G401.6 (cell line): ENCODE data around the gene FAM47E.
"Not testable (repeated sequence)": the region's sequence is repeated elsewhere in the genome, so short reads cannot be mapped to it uniquely, and the experiment has no call there.

Experiments used
- FAIRE-seq: peaks from 2 replicates; lab custom pipeline; 2012; peaks lifted over from hg19 to GRCh38; lab: Jason Lieb, UNC

Gene FAM47E

GRCh38 chr4:76226418-76226817 lies 25.1 kb upstream of the FAM47E start:
- no peak for FAIRE-seq

DNA sequence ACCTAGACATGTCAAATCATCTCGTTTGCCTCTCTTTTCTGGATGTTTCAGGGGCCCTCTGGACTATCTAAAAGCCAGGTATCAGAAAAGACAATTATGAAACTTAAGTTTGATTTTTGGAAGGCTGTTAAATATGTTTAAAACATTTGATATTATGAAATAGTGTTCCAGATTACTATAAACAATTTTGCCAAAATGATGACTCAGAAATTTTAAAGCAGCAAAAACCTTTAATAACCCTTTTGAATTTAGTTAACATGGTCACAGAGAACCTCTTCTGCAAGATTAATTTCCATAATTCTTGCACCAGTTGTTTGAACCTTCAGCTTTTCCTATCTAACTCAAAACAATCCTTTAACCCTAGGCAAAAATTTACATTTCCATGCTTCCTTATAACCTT lies 18.8 kb upstream of the FAM47E start:
- no peak for FAIRE-seq

DNA sequence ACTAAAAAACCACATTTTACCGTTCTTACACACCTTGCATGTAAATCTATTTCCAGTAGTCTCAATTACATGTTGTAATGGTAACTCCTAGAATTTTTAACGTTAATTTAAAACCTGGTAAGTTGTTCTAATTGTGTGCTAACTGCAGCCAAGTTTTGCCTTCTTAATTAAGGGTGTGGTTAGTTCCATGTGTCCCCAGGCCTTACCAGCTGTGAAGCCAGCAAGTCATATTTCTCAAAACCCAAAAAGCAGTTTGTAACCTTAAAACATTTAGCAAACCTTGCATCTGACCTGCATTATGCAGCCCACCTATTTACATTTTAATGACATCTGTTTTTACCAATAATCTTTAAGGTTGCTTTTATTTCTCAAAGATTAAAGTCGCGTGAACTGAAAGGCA lies 18.4 kb upstream of the FAM47E start:
- no peak for FAIRE-seq

- no peak for FAIRE-seq
Measured at GRCh38 chr4:76233529-76233928, 18.0 kb upstream of the FAM47E start.

GRCh38 chr4:76233967-76234678 lies 17.4 kb upstream of the FAM47E start:
- FAIRE-seq, result no peak

DNA sequence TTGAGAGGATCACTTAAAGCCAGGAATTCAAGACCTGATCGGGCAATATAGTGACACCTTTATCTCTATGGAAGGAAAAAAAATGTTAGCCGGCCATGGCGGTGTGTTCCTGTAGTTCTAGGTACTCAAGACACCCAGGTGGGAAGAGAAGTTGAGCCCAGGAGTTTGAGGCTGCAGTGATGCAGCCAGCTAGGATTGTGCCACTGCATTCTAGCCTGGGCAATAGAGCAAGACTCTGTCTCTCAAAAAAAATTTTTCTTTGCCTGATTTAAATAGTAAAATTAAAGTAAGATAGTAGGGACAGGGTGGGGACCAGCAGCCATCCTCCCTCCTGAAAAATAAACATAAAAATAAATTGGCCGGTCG lies 16.9 kb upstream of the FAM47E start:
- FAIRE-seq, result no peak

GRCh38 chr4:76235407-76235806 lies 16.1 kb upstream of the FAM47E start:
- no peak for FAIRE-seq

- no peak for FAIRE-seq
Measured at GRCh38 chr4:76235915-76236314, 15.6 kb upstream of the FAM47E start.

DNA sequence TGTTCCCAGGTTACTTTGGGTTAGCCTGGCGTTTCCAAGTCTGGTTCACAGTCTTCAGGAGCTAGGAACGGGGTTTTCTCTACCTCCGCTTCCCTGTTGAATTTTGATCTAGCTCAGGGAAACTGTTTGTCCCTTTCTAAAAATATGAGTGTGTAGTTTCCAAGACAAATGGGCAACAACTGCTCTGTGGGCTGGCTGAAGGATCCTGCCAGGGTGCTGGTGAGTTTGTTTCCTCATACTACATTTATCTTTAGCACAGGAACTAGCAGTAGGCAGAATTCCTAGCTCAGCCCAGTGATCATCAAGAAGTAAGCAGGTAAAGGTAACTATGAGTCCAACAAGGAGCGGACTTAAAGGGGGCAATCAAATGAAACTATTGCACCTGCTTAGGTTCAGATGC lies 13.3 kb upstream of the FAM47E start:
- FAIRE-seq, result no peak

DNA sequence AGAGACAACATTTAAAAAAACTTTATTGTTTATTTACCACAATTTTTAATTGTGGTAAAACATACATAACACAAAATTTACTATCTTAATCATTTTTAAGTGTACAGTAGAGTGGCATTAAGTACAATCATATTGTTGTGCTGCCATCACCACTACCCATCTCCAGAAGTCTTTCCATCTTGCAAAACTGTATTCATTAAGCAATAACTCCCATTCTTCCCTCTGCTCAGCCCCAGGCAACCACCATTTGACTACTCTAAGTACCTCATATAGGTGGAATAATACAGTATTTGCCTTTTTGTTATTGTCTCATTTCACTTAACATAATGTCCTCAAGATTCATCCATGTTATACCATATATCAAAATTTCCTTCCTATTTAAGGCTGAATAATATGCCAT lies 12.8 kb upstream of the FAM47E start:
- no peak for FAIRE-seq

DNA sequence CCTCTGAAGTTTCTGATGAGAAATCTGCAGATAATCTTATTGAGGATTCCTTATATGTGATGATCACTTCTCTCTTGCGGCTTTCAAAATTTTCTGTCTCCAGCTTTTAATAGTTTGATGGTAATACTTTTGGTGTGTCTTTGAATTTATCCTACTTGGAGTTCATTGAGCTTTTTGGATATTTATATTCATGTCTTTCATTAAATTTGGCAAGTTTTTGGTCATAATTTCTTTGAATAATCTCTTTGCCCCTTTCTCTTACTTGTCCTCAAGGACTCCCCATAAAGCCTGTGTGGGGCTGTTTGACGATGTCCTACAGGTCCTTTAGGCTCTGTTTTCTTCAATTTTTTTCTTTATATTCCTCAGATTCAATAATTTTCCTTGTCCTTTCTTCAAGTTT lies 11.3 kb upstream of the FAM47E start:
- no peak for FAIRE-seq

DNA sequence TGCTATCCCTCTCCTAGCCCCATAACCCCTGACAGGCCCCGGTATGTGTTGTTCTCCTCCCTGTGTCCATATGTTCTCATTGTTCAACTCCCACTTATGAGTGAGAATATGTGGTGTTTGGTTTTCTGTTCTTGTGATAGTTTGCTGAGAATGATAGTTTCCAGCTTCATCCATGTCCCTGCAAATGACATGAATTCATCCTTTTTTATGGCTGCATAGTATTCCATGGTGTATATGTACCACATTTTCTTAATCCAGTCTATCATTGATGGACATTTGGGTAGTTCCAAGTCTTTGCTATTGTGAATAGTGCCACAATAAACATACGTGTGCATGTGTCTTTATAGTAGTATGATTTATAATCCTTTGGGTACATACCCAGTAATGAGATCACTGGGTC lies 7.6 kb upstream of the FAM47E start:
- not testable (repeated sequence) for FAIRE-seq

DNA sequence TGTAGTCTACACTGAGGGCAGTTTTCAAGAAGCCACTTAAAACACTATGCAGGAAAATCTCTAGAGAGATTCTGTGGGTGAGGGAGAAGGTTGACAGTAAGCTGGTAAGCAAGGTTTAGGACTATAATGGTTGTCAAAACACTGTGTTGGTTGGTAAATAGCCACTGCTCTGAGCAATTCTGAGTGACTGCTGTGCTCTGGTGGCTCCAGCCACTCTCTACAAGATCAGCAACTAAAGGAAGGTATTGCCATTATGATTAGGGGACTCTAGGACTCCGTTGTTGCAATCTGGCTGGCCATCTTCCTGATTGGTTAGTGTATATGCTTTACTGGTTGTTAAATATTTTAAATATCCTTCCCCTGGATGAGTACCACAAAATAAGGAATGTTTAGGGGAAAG lies 5.5 kb upstream of the FAM47E start:
- no peak for FAIRE-seq

DNA sequence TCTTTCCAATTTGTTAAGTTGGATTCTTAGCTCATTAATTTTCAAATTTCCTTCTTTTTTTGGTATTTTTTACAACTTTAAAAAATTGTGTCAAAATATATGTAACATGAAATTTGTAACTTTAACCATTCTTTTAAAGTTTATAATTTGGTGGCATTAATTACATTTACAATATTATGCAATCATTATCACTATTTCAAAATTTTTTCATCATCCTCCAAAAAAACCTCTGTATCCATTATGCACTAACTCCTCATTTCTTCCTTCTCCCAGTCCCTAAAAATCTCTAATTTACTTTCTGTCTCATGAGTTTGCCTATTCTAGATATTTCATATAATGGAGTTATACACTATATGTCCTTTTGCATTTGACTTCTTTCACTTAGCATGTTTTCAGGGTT lies 4.7 kb upstream of the FAM47E start:
- peak; percentile 37 for FAIRE-seq

DNA sequence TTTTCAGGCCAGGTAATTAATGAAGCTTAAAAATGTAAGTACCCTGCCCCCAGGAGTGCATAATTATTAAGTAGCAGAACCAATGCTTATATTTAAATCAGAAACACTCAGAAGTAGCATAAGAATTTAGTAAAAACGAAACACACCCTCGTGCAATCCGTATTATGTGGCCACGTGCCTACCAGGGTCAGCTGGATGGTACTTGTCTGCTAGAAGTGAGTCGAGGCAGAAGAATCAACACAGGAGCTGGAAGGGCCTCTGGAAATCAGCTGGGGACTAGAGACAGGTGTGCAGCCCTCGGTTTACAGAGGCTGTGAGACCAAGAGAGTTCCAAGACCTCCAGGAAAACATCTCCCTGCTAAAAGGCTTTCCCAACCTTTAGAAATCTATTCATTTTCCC lies 559 bp upstream of the FAM47E start:
- no peak for FAIRE-seq

DNA sequence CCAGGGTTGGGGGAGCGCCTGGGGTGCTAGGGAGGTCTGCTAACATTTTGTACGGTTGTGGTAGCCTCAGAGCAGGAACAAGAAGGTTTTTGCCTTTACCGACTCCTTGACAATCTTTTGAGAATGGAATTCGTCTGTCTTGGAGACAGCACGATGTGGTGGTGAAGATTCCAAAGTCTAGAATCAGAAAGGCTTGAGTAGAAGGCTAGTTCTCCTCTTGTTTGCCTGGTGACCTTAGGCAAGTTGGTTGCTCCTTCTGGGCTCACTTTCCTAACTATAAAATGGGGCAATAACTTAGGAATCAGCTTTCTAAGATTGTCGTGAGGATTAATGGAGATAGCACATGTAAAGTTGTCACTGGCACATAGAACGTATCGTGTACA lies 741 bp downstream of the FAM47E start:
- FAIRE-seq, result no peak

DNA sequence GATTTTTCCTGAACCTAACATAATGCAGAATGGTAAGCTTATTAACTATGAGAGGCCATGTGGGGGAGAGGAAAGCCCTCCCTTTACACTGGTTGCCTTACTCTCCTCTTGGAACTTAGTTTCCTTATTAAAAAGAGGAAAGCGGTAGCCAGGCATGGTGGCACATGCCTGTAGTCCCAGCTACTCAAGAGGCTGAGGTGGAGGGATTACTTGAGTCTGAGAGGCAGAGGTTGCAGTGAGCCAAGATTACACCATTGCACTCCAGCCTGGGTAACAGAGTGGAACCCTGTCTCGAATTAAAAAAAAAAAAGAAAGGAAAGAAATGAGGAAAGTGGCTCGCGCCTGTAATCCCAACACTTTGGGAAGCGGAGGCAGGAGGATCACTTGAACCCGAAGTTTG lies 2.0 kb downstream of the FAM47E start:
- FAIRE-seq, result no peak

DNA sequence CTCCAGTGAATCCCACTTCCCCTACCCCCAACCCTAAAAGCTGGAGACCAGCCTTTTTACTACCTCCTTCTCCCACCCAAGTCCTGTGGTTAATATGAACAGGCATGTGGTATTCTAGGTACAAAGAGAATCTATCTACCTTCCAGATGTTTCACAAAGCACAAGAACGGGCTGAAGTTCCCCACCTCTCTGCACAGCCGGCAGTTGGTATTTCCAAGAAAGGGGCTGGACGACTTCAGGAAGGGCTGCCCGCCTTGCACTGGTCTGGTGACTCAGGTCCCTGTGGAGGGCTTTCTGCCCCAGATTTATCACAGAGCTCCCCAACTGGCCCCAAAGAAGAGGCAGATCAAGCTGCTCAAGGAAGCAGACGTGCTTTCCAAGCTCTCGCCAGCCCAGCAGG lies 4.5 kb downstream of the FAM47E start:
- no peak for FAIRE-seq

DNA sequence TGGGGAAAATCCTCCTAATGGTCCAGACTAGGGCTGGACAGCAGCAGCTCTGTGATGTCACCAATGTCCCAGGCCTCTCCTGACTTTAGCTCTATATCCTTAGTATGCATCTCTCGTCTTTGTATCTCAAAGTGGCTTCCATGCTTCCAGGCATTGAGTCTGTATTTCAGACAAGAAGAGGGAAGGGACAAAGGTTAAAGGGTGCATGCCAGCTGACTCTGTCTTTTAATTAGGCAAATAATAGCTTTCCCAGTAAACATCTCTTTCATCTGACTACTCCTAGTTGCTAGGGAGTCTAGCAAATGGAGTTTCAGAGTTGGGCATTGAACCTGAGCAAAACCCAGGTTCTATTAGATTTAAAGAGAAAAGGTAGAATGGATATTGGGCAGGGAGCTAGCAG lies 5.4 kb downstream of the FAM47E start:
- no peak for FAIRE-seq

GRCh38 chr4:76257824-76258223 lies 6.3 kb downstream of the FAM47E start:
- FAIRE-seq, result no peak

DNA sequence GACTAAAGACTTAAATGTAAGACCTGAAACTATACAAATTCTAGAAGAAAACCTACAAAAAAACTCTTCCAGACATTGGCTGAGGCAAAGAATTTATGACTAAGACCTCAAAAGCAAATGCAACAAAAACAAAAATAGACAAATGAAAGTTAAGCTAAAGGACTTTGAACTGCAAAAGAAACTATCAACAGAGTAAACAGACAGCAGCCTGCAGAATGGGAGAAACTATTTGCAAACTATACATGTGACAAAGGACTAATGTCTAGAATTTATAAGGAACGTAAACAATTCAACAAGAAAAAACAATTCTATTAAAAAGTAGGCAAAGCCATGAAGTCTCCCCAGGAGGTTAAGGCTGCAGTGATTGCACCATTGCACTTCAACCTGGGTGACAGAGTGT lies 9.1 kb downstream of the FAM47E start:
- FAIRE-seq, result no peak

DNA sequence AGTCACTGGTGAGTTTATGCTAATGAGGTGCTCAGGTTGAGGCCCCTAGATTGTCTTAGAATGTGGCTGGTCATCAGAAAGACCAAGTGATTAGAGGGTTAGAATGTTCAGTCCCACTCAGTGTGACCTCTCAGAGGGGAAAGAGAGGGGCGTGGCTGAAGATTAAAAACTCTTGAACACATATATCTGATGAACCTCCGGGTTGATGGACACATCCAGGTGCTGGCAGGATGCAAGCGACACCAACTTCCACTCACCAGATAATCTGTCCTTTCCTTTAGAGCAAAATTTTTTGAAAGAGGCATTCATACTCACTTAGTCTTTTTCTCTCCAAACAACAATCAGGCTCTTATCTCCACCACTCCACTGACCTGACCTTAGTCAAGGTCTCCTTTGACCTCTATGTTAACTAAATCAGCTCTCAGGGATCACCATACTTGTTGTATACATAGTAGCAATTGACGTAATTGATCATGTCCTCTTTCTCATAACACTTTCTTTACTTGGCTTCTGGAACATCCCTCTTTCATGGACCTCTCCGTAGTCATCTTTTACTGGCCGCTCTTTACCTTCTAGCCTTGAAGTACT lies 14.2 kb downstream of the FAM47E start:
- FAIRE-seq, result no peak

GRCh38 chr4:76266627-76267026 lies 15.1 kb downstream of the FAM47E start:
- no peak for FAIRE-seq

DNA sequence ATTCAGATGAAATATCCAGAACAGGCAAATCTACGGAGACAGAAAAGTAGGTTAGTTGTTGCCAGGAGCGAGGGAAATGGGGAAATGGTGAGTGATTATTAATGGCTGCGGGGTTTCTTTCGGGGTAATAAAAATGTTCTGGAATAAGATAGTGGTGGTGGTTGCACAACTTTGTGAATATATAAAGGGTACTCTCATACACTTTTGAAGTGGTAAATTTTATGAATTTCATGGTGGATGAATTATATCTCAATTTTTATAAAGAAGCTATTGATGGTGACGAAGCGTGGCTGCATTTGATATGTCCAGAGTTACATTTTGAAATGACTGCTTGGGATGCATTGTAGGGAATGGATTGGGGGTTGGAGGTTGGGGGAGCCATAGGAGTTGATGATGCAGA lies 16.3 kb downstream of the FAM47E start:
- FAIRE-seq, result no peak
